ENCODE measurements around the gene RPL23.

The RPL23 gene

DNA sequence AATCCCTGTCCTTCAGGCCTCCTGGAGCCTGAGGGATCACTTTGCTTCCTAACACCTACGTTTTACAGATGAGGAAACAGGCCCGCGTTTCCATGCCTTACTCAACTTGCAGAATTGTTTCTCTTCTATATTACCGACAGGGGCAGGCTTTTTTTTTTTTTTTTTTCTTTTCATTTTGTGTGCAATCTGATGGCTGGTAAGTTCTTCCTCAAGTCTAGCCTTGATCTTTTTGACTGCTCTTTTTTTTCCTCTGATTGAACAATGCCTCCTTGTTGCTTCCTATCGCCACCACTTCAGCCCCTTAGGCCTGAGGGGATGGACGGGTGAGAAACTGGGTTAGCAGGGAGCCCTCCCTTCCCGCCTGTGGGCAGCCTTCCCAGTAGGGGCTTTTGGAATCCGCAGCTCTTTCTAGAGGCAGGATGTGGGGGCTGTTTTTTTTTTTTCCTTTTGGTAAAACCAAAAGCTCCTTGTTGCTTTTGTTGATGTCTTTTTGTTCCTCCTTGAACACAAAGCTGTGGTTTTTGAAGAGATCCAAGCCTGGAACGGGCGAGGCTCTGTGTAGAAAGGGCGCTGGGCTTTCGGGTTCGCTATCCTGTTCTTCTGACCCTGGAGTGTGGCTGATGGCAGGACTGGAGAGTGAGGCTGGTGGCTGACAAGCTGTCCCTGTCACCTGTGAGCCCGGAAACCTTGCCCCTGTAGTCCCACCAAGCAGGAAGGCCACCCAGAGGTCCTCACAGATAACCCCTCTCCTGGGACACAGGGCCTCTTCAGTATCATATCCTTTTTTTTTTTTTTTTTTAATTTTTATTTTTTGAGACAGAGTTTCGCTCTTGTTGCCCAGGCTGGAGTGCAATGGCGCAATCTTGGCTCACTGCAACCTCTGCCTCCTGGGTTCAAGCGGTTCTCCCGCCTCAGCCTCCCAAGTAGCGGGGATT is 30.3 kb upstream of the RPL23 start:
- DNase-seq, result no peak

DNA sequence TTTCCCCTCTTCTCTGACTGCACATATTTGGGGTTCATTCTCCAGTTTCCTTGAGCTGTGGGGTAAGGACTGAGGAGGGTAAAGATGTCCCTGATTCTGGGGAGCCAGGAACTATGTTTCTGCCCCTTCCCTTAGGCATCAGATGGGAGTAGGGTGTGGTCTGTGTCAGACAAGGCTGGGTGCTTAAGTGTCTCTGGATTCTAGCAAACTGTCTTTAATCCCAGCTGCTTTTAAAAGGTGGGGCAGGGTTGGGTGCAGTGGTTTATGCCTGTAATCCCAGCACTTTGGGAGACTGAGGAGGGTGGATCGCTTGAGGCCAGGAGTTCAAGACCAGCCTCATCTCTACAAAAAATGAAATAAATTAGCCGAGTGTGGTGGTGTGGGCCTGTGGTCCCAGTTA is 29.3 kb upstream of the RPL23 start:
- DNase-seq, result no peak

DNA sequence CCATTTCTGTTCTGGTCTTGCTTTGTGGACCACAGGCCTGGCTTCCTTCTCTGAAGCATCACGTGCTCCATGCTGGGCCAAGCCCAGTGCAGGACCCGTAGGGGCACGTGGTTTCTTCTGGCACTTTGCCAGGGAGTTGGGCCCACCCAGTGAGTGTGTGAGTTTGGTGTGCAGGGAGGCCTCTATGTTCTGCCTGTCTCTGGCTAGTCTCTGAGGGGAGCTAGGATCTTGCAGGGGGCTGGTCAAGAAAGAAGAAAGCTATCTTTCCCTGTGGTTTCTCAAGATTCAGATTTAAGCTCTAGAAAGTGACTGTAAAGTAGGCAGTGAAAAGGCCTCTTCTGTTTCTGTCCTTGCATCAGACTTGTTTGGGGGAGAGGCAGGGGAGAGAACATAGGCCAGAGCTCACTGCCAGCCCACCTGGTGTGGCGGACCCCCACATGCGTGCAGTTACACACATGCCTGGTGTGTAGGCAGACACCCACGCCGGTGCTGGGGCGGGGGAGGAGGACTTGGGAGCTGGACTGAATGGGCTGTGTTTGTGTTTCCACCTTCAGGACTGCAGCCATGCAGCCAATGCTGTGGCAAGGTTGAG is 28.2 kb upstream of the RPL23 start:
- DNase-seq, result no peak

DNA sequence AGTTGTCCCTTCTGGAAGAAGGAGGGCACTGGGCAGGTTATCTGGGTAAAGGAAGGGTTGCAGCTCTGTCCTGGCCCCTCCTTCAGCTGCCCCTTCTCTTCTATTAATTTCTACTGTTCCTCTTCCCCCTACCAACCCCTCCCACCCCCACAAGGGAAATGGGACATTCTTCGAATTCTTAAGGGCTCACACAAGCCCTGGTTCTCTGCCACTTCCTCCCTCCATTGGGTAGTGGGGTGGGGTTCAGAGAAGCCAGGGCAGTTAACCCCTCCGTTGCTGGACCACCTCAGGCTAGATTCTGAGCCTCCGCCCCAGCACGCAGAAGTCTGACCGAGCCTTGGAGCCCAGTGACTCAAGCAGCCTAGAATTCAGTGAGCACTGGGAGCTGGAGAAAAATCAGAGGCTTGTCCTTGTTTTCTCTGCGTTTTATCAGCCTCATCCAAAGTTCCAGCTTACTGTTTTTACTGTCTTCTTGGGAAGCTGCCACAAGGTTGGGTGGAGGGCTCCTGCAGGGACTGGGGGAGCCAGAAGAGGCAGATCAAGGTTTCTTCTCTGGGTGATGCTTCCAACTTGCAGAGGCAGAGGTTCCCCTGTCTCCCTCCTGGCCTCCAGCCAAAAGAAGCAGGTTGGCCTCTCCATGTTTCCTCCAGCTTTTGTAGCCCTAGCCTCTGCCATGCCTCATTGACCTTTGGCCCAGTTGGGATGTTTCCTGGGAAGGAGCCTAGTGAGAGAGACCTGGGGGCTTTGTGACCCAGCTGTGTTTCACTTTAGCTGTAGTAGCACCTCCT is 26.6 kb upstream of the RPL23 start:
- no peak for DNase-seq

DNA sequence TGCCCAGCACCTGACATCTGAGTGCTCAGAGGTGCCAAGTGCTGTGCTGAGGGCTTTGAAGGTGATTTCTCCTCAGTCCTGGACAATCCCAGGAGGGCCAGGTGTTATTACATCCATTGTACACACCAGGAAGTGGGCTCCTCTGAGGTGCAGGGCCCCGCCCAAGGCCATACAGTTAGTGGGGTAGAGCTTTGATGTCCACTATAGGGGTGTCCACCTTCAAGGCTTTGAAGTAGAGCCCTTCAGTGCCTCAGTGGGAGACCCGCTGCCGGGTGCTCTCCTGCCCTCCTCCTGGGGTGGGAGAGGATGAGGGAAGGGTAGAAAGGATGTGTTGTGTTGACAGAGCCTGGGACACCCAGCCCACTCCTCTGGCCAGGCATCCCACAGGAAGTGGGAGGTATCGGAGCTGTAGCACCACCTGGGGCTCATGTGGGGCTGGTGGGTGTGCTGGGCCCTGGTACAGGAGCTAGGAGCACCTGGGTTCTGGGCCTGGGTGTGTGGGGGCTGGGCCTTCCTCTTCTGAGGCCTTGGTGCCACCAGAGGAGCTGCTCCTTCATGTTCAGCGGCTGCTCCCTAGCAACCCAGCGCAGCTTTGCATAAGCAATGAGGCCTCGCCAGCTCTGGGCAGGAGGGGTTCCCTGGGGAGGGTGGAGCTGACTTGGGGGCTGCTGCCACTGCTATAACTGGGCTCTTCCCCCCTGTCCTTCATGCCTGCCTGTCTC is 23.8 kb upstream of the RPL23 start:
- no peak for DNase-seq

DNA sequence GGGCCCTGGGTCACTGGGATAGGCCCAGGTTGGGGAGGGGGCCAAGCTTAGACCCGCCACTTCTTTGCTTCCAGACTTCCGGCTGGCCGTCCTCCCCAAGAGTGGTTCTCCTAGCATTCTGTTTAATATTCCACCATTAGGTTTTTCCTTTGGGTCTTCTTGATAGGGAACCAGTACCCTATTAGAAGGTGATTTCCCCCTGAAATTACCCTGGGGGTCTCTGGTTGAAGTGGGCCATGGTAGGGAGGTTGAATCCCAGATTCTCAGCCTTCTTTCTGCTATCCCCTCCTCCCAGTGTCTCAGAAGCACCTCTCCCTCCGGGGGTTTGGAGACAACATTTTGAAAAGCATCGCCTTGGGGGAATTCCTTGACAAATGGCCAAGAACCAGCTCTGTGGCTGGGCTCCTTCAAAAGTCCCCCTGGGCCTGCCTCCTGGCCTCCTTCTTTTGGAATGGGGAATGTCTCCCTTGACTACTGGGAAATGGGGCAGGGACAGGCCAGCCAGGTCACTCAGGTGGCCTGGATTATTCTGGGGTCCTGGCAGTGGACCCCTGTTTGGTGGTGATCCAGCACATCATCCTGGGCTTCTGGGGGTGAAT is 22.1 kb upstream of the RPL23 start:
- DNase-seq, result no peak

DNA sequence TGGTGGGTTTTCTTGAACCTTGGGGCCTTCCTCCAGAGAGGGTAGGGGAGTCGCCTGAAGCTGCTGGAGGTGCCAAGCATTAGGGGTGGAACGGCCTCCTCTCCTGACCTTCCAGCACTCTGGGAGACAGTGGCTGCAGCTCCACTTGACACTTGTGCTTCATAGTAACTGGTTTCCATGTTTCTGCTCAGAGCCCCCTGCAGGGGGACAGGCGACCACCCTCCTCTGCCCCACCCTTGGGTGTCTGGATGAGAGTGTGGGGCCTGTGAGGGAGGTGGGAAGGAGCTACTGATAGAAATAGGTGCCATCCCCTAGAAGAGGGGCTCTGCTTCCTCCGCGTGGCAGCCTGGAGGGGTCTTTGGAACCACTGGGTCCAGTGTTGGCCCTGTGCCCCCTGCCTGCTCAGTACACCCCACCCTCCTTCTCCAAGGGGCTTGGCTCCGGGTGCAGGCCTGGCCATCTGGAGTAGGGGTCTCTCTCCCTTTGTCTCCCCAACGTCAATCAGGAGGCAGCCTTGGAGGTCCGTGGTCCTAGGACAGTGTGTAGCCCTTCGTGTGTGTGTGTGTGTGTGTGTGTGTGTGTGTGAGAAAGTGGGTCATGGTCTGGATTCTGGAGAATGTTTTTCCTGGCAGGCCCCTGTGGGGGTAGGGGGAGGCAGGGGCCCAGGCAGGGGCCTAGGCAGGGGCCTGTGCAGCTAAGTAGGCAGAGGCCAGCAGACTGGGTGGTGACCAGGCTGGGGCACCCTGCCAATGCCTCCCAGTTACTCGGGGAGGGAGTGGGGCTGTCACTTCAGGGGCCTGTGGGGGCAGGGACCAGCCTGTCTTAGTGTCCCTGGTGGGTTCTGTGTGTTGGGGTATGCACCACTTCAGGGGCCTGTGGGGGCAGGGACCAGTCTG is 21.2 kb upstream of the RPL23 start:
- DNase-seq, result no peak

DNA sequence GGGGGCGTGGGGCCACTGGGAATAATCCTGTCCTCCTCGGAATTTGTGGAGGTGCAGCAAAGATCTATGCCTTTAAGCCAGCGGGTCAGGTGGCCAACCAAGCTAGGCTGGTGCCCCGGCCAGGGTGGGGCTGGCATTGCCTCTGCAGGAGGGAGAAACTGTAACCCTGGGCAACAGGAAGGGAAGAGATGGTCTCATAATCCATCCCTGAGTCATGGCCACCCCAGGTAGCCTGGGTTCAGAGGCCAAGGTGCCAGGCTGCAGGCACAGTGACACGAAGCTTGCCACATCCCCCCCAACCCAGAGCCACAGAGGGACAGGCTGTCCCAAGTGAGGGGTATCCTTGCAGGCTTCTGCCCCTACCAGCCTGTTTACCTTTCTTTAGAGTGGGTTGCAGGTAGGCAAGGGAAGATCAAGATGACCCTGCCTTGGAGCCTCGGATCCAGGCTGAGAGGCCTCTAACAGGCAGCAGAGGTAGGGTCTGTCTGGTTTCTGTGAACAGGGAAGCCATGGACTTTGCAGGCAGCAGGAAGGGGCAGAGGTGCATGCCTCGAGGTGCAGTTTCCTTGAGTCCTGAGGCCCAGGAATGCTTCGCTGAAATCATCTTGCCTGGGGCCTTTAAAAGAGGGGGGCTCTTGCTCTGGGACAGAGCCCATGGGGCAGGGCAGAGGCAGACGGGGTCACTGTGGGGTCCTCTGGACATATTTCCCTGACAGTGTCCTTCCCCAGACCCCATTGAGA is 20.3 kb upstream of the RPL23 start:
- no peak for DNase-seq

DNA sequence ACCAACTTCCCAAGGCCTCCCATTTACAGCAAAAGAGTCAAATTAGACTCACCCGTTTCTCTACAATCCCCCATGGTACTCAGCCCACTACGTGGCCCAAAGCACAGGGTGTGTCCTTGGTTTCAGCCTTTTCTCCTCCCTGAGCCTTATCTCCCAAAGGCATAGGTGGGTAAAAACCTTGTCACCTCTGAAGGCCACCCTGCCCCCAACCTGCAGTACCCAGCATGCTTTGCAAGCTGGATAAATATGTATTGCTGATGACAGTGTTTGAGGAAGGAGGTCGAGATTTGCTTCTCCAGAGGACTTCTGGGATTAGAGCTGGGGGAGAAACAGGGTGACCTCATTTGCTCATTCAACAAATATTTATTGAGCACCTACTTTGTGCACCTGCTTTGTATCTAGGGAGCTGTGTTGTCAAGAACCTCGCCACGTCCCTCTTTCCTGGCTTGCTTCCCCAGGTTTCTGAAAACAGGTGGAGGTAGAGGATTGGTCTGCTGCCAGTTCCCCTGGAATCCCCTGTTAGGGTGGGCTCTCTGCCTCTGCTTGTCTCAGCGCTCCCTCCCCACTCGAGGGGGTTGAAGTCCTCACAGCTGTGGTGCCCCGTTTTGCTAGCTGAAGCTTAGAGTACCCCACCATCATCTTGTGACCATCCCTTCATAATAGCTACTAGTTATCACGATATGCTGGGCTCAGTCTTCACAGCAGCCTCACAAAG is 19.3 kb upstream of the RPL23 start:
- DNase-seq, result no peak

DNA sequence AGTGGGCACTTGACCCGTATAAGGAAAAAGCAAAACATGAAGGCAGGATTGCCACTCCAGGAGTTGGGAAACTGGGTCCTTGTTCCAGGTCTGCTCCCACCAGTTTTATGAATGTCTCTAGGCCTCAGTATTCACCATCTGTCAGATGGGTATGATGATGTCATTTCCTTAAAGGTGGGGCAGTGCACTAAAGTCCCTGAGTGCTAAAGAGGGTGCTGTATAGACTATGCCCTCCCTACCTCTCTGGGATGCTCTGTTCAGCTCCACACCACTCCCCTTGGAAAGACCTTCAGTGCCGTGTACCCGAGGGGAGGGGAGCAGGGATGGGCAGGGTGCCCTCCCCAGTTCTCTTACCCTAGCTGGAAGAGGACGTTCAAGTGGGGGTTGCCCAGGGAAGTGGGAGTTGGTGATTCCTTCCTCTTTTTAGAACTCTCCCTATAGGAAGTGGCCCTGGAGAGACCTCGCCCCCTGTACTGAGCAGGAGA is 18.5 kb upstream of the RPL23 start:
- DNase-seq, result no peak

DNA sequence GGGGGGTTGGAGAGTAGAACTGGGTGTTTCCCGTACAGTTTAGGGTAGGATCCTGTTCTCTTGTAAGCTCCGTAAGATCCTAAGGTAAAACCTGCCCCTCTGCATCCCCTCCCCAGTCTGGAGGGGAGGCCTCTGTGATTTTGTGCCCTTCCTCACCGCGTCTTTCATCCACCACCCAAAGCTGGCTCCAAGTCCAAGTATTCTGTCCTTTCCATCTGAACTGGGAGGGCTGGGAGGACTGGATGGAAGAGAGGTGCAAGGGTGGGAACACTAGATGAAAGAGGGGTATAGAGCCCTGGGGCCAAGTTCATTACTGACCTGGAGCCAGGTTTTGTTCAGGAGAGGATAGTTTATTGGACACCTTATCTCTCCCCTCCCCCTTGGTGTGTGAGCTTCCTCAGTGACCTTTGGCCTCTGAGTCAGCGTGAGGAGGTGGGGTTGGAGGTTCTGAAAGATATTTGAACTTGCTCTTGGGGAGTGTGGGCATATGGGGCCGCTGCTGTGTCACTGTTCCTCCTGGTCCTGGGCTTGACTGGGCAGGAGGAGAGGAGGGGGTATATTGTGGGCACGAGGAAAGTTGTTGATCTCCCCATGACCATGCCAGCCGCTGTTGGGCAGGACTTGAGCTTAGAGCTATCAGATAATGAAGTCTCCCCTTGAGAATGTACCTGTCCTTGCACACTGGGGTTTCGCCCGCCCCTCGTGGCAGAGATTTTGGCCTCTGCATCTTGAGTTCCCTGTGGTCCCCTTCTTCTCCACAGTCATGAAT is 17.9 kb upstream of the RPL23 start:
- peak; percentile 29 to 57 (median 44) for DNase-seq

DNA sequence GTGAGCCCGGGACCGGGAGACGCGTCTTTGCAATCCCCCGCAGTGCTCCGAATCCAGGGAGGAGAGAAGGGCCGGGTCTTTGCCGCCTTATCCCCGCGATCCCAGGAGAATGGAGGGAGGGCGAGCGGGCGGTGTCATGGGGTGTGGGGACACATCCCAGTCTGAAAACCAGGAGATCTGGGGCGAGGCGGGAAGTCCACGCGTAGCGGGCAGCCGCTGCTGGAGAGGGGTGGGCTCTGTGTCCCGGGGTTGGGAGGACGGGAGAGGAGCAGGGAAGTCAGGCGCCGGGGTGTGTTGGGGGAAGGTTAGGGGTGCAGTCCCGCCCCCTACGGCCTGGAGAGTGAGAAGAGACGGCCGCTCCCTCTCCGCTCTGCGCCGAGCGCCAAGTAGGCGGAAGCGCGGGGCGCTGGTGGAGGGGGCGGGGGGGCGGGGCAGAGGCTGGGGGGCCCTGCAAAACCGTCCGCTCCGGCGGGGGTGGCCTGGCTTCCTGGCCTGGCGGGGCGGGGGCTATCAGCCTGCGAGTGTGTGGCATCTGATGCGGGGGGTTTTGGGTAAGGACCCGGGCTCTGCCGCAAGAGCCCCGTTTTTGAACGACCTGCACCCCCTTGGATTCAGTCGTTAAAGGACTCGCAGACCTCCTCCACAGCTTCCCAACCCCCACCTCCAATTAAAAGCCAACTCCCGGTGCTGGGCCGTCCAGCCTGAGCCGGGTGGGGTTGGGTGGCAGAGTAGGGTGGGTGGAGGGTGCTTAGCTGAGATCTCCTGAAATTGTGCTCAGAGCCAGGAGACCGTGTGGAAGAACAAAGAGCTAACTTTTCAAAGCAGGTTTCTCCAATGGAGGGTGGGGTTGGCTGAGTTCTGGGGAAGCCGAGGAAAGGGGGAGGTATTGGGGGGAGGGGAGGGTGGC is 17.0 kb upstream of the RPL23 start:
- DNase-seq, result peak in 3 of 4 experiments; percentile 37 to 60 (median 57)

DNA sequence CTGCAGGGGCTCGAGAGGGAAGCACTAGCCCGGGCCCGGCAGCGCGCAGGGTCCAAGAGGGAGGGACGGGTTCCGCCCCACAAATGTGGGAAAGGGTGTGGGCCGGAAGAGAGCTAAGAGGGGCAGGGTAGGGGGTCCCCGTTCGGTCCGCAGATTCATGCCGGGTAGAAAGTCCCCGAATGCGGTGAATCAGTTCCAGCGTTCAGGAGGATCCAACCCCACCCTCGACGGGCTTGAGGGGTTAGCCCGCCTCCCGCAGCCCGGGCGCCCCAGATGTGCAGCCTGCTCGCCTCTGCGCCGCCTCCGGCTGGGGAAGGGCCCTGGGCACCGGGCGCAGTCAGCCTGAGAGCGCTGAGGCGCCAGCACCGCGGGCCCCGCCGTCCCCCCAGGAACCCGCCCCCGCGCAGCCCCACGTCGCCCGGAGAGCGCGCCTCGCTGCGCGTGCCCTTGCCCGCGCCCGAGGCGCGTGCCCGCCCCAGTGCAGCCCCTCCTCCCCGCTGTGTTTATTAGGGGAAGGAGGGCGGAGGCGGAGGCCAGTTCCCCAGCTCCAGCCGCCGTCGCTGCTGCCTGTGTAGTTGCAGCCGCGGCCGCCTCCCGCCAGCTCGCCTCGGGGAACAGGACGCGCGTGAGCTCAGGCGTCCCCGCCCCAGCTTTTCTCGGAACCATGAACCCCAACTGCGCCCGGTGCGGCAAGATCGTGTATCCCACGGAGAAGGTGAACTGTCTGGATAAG is 16.2 kb upstream of the RPL23 start, which contains the start of gene LASP1:
Gene LASP1 (plus strand): TSS at position 533 of the 733 bp plus-strand sequence. CDS start 132 bp downstream, at position 665.
- peak; percentile 62 to 84 (median 76) for DNase-seq

DNA sequence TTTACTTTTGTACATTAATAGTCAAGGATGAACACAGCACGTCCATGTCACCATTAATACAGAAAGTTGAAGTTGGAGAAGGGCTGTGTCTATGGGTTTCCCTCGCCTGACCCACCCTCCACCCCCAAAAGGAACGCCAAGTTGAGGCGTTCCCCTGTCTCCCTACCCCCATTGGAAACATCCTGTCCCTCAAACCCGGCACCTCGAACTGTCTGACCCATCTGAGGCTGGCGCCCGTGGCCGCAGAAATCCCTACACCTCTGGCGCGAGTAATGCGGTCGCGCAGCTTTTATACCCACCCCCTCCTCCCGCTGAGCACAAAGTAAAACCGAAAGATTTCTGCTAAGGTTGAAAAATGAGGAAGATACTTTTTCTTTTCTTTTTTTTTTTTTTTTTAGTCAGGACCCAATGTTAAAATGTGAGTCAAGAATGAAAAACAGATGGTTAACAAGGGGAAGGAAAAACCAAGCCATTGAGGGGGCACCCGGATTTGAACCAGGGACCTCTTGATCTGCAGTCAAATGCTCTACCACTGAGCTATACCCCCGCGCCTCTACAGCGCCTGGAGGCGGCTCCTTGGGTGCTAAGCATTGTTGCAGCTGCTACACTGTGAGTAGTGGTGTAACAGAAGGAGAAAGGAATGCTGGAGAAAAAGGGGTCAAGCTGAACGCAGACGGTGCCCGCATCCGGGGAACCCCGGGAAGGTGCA is 15.4 kb upstream of the RPL23 start:
- peak; percentile 68 to 91 (median 80) for DNase-seq

DNA sequence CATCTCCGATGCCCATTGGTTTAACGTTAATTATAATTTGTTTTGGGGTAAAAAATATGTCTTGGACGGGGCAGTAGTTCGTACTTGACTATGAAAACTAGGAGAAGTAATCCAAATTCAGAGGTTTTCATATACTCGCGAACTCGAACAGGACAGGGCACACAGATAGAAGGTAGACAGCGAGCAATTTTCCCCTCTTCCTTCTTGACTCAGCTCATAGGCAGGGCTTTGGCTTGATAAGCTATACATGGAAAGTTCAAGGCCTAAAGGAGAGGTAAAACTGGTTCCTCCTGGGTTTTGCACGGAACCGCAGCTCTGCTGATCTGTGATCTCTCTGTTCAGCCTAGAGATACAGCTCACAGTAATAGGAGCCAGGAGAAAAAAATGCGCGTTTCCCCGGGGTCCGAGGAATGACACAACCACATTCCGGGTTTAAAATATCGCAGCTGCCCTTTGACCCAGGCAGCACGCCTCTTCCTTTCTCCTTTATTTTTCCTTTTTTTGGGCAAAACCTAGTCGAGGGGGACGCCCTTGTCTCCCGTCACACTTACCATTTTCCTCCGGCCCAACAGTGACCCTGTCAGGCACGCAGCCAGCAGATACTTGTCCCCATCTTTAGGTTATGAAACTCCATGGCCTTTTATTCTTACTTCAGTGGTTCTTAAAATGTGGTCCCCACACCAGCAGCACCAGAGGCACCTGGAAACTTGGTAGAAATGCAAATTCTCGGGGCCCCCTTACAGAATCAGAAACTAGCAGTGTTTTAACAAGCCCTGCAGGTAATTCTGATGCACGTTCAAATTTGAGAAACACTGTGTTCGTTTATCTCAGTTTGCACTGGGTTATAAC is 14.7 kb upstream of the RPL23 start:
- DNase-seq, result no peak
